ENCODE measurements around the gene U2AF2.

DNA sequence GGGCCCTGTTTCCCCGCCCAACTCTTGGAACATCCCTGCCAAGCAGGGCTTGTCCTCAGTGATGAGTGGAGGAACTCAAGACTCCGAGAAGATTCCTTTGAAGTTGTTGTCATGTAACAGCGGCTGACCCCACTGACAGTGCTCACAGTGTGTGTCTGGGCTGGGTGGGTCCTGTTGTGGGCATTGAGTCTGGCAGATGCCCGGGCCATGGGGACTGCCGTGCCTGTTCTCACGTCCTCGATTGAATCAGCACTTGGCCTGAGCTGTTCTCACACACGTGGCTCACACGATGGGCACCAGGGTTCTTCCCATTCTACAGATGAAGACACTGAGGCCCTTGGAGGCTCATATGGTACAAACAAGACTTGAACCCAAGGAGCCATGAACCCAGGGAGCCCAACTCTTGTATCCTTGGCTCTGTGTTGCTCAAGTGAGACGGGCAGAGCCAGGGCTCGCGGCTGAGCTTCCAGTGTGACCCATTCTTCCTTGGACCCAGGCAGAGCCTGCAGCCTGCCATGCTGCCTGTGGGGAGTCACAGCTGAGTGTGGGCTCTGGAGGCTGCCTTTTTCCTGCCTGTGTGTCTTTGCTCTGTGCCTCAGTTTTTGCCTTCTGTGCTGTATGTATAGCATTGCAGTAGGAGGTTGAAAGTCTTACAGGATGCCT, 11.6 kb downstream of the U2AF2 start:
- TF ChIP-seq POLR2A (IDR thresholded peaks at IDR 0.05; ENCODE audit: low read depth) (no peak), CTCF (IDR thresholded peaks at IDR 0.05) (no peak), POLR2AphosphoS5 (IDR thresholded peaks at IDR 0.05) (no peak), EP300 (IDR thresholded peaks at IDR 0.05) (no peak)
